GM12801 (cell line): ENCODE measurements around the gene SNED1.

ENCODE experiments used
- CTCF ChIP-seq: IDR thresholded peaks from one replicate; pipeline ENCODE4 v1.5.1; 2011; ENCODE audit warnings: control low read depth; ENCODE audit not compliant: insufficient read length; ENCODE audit errors: extremely low read depth

The SNED1 gene

DNA sequence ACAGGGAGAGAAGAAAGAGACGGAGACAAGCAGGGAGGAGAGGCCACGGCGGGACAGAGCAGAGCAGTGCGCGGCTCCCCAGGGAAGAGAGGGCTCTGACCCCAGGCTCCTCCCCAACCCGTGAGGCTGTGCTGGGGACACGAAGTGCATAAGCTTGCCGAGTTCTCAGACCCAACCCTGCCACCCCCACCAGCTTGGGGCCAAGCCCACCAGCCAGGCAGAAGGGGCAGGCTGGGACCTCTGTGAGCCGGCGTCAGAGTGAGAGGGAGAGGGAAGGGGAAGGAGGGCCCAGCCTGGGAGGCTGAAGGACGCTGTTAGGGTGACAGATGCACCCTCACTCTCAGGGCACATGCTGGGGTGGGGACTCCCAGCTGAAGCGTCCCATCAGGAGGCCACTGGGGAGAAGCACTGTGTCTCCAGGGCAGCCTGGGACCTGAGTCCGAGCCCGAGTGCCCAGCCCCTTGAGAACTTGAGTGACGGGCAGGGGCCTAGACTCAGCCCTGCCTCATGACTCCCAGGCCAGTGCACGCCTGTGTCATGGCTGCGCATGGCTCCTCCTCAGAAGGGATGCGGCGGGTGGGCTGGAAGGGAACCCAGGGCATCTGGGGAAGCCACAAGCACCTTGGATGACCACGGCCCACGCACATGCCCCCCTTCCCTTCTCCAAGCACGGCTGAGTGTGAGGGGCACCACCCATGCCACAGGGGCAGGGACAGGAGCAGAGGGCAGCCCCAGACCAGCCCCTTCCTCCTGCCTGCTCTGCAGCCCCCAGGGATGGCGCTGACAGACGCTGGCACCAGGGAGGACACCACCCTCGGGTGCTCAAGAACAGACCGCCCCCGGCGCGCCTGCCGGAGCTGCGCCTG, 72.6 kb downstream of the SNED1 start:
- TF ChIP-seq CTCF, result no peak

GRCh38 chr2:241071677-241072111, 73.3 kb downstream of the SNED1 start:
- TF ChIP-seq CTCF, result no peak

GRCh38 chr2:241072151-241072550, 73.7 kb downstream of the SNED1 start:
- TF ChIP-seq CTCF, result no peak

DNA sequence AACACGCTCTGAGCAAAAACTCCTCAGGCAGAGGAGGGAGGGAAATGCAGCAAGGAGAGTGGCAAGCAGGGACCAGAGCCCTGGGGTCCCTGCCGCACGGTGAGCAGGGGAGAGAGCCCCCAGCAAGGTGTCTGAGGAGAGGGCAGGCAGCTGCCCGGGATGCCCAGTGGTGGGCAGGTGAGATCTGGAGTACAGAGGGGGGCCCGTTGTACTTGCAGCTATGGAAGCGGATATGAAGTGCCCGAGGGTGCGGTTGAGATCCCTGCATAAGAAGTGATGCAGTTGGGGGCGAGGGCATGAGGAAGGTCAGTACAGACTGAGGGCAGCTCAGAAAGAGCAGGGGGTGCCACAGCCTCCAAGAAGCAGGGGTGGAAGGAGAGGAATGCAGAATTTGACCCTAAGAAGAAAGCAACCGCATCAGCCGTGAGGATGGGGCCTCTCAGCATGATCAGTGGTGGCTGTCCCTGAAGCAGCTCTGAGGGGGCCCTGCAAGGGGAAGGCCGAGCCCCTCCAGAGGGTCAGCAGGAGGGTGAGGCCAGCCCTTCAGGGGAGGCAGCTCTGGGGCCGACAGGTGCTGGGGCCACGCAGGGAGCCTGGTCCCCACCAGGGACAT, 74.2 kb downstream of the SNED1 start:
- no peak for TF ChIP-seq CTCF

DNA sequence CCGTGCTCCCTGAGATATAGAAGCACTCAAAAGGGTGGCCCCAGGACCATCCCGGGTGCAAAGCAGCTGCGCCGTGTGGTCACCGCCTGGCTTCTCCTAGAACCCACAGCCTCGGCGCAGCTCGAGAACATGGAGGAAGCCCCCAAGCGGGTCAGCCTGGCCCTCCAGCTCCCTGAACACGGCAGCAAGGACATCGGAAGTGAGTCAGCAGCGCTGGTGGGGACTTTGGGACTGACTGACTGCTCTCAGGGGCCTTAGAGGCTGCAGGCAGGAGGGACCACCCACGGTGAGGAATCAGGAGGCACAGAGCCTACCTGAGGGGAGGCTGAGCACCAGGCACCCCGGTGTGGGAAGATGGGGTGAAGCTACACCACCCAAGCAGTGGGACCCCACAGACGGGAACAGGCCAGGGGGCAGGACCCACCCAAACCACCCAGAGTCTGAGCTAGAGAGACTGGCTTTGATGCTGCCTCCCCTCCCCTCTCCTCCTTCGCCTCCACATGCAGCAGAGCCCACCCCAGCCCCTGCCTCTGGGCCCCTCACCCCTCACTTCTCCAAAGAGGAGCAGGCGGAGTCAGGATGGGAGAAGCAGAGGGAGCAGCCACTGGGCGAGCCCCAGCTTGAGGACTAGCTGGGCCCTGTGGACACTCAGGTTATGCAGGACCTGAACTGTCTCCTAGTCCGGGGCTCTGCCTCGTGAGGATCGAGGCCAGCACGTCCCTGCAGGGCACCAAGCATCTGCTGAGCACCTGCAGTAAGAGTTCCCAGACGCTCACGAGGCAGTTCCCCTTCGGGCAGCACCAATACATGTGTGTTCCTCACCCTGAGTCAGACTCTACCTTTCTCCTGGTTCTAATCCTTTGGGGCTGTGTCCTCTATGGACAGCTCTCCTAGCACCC, 75.0 kb downstream of the SNED1 start:
- TF ChIP-seq CTCF, result no peak

DNA sequence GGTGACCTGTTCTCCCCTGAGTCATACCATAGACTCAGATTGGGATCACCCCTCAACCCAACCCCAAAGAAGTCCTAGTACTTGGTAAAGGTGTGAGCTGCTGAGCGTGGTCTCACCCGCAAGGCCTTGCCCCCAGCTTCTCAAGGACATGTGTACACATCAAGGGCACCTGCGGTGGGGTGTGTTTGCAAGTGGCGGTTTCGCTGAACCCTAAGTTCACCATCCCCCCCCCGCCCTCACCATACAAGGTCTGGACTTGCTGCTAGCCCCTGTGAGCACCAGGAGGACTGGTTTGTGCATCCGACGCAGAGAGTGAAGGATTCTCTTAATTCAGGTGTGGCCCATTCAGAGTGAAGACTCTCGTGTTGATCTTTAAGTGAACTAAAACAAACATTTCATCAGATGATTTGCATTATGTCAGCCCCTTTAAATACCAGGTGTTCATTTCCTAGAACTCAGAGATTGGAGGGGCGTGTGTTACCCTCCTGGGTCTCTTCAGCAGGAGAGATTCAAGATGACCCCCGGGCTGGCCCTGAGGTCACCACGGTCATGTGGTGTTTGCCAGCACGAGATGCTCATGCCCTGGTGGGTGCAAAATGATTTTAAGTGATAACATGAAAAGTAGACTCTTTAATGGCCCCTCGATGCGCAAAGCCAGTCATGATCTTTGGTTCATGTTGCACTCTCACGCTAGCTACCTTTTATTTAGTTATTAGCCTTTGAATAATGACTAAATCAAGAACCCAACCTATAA, 75.8 kb downstream of the SNED1 start:
- TF ChIP-seq CTCF, result no peak
